Measurements from ENCODE around the gene EN2. TPM values are rescaled to one million over a fixed set of nuclear protein-coding genes. Genes with fewer than 3 reads are reported as not detected.
A peak's percentile ranks its signal among the peaks of the same experiment; 100 is the strongest.

EN2 gene
- total and polyA plus RNA-seq, 2 of the 13 experiments (the other 11 are each of a cell fraction or from before 2014, with no cell fraction given) = not detected

GRCh38 chr7:155509725-155510551, 52.0 kb downstream of the EN2 start:
- ChIA-PET POLR2A (no interaction called here), CTCF (ENCODE audit: low intra/inter-chr PET ratio, low total read pairs) (no interaction called here)
- no peaks in the 10 kb centered on the region; the same call in 1 of the 2 replicates for H4K20me1 ChIP-seq (ENCODE audit: insufficient read depth, low read length)
- no peak overlapping the region for H3K27ac ChIP-seq (ENCODE audit: extremely low read length, insufficient read depth, low read length)
- 0 out of 2 replicates have a peak, but pooled peaks cover 11% of the 10 kb centered on the region for H3K4me1 ChIP-seq (ENCODE audit: insufficient read depth, low read length)
- no peaks in the 10 kb centered on the region for H3K36me3 ChIP-seq (replicated peaks in 1 of 2; ENCODE audit: control insufficient read depth in 1 of 2, insufficient read depth in 2 of 2, low read length in 2 of 2)
- H2AFZ ChIP-seq (ENCODE audit: low read length) = no peak overlapping the region
- H3K4me3 ChIP-seq (replicated peaks in 1 of 3; ENCODE audit: insufficient read depth in 1 of 3, low read depth in 2 of 3, low read length in 3 of 3) = peak overlapping the region in 2 of 3 experiments; percentile 32 to 42; a peak in 4 of 6 replicates
- ATAC-seq = peak; percentile 79
- H3K4me2 ChIP-seq (ENCODE audit: low read depth, low read length) = peak overlapping the region; percentile 48
- intact Hi-C loops (cut with micrococcal nuclease; ENCODE audit: unreplicated experiment) (no loop called here), in situ Hi-C loops (cut with HindIII; ENCODE audit: extremely low pct_ligation_motif_present, low pct_unique_long_range_greater_than_20kb) (no loop called here)
- FAIRE-seq = no peak
- H3K79me2 ChIP-seq (ENCODE audit: insufficient read depth, low read length) = no peaks in the 10 kb centered on the region
- no TSS peak for BruUV-seq (replicated peaks)
- no peaks in the 10 kb centered on the region for H3K9me3 ChIP-seq (ENCODE audit: low read length)
- H3K27me3 ChIP-seq (ENCODE audit: control insufficient read depth in 1 of 2, insufficient read depth in 2 of 2, low read length in 2 of 2) = peaks cover 3 to 84% of the 10 kb centered on the region in 2 experiments; a peak in 4 of 5 replicates
- no peak for DNase-seq (ENCODE audit: low spot score)
- H3K9ac ChIP-seq (ENCODE audit: insufficient read depth, low read depth, low read length) = no peak overlapping the region
- 54% methylated on average over 16 of the region's 68 CpGs for whole genome bisulfite sequencing (ENCODE audit: low lambda C conversion rate)
- TF ChIP-seq EP300 (IDR thresholded peaks at IDR 0.05; ENCODE audit: low read depth in 2 of 2, low read length in 2 of 2) (no peak), EP300 (CRISPR knock-in tag; IDR thresholded peaks at IDR 0.05; ENCODE audit: borderline replicate concordance) (no peak), CHCHD3 (CRISPR knock-in tag; IDR thresholded peaks at IDR 0.05) (no peak), SOX6 (IDR thresholded peaks at IDR 0.05) (no peak), SOX6 (CRISPR knock-in tag; IDR thresholded peaks at IDR 0.05) (no peak), TBX2 (CRISPR knock-in tag; IDR thresholded peaks at IDR 0.05; ENCODE audit: borderline replicate concordance) (0 out of 2 replicates have a peak, but pooled peaks have one; percentile 25), ZBTB39 (CRISPR knock-in tag; IDR thresholded peaks at IDR 0.05) (no peak), RAD21 (CRISPR knock-in tag; IDR thresholded peaks at IDR 0.05) (no peak), STAG1 (CRISPR knock-in tag; IDR thresholded peaks at IDR 0.05) (peak; percentile 9; the same call in 1 of the 2 replicates), ZNF790 (CRISPR knock-in tag; IDR thresholded peaks at IDR 0.05; ENCODE audit: borderline replicate concordance) (no peak), ZNF44 (CRISPR knock-in tag; IDR thresholded peaks at IDR 0.05) (no peak), ARID3A (IDR thresholded peaks at IDR 0.05; ENCODE audit: low read depth, low read length) (no peak), TBX3 (IDR thresholded peaks at IDR 0.05; ENCODE audit: borderline replicate concordance) (no peak), ZNF142 (CRISPR knock-in tag; IDR thresholded peaks at IDR 0.05) (no peak)

Measured in HepG2 (cell line).